MM.1S (cell line): ENCODE measurements around the gene LRRTM4.

Experiments
- CTCF ChIP-seq: fragments of 300-600 bp; sonication (generic); IDR thresholded peaks from 2 replicates; pipeline ENCODE4 v1.5.1; 2016; ENCODE audit warnings: antibody characterized with exemption, low read length, mixed read lengths
- EZH2 ChIP-seq: fragments of 300-600 bp; sonication (generic); optimal IDR thresholded peaks from 2 replicates; pipeline ENCODE3; 2017; ENCODE audit warnings: low read depth, mild to moderate bottlenecking, antibody characterized with exemption, low read length, mixed read lengths
- EZH2phosphoT487 ChIP-seq: fragments of 300-600 bp; sonication (generic); IDR thresholded peaks from 2 replicates; pipeline ENCODE4 v1.6.1; 2018; ENCODE audit warnings: antibody characterized with exemption, low read length

GRCh38 chr2:77007686-77008085, 514.5 kb downstream of the LRRTM4 start:
- no peak for TF ChIP-seq CTCF
- TF ChIP-seq EZH2phosphoT487: no peak
- TF ChIP-seq EZH2: no peak
